NCI-H774 (cell line): Measurements from ENCODE around the gene OR5K1.

Source experiments
- DNase-seq: peaks from one replicate; lab custom pipeline; 2025; lab: John Stamatoyannopoulos, UW

Gene OR5K1

DNA sequence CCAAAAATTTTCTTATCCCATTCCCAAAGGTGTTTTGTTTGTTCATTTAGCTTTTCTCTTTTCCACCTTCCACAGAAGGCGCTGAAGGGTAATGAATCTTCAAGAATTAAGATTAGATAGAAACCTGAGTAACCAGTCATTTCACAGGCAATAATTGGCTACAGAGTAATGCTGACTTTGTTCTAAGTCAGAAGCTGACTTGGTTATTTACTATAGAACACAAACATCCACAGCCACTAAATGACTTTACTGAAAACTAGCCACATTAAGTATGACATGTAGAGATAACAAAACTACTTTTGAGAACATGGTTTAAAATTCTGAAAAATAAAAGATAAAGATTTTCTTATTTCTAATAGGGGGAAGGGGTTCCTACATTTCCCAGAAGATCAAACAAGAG lies 51.9 kb downstream of the OR5K1 start:
- no peak for DNase-seq

DNA sequence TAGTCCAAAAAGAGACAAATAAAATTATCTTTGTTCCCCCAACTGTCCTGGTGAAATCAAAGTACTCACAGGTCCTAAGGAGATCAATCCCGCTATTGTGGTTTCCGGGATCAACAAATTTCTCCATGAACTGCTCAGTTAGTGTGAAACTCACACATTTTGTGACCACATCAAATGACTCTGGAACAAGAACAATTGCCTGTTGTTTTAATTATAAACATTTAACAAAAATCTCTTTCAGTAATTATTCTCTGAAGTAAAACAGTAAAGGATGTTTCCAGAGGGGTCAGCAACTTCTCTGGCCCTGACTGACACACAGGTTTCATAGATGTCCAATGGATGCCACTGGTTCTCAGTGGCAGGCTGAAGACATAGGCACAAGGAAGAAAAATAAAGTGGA lies 55.8 kb downstream of the OR5K1 start:
- no peak for DNase-seq

DNA sequence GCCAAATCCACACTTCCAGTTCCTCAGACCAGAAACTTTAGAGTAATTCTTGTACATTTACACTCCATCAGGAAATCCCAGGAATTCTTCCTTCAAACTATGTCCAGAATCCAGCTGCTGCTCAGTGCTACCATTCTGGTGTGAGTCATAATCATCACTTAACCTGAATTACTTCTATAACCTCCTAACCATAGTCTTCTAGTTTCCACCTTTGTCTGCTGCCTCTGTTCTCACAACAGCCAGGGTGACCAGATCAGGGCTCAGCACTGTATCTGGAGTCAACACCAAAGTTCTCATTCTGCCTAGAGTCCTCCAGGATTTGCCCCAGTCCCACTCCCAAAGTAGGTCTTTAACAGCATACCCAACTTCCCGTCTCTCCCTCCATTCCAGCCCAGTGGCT lies 56.4 kb downstream of the OR5K1 start:
- DNase-seq = no peak

DNA sequence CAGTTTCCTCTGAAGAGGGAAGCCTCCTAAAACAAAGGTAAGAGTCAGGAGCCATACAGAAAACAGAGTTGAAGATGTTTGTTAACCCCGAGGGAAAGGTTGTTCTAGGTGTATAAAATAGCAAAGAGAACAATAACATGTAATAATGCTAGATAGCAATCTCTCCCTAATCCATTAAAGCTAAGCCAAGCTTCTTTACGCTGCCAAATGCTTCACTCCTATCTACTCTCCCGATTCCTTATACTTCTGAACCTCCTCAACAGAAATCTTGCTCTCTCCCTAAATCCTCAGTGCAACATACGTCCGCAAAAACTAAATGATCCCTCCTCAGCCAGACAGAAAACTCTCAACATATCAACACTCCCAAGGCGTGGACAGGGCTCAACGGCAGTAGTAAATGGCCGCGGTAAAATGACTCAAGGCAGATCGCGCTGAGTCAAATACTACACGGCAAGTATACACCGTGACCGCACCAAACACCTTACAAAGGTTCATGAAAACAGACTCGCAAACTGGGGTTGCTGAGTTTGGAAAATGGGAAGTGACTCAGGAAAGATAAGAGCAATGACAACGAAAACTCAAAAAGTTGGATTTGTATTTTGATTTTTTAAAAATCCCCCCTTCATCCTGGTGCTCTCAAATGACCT lies 59.0 kb downstream of the OR5K1 start:
- DNase-seq = peak; percentile 17
